ENCODE measurements around the gene GRB10. TPM values are rescaled to one million over a fixed set of nuclear protein-coding genes. Genes with fewer than 3 reads are reported as not detected.

Gene GRB10
- total and polyA plus RNA-seq, 2 of the 8 experiments (the other 6 are each of a cell fraction or from before 2014, with no cell fraction given): 35.7 to 97.0 TPM

- H3K4me1 ChIP-seq (replicated peaks in 1 of 4; ENCODE audit: control insufficient read depth in 3 of 4, insufficient read depth in 4 of 4, low read length in 3 of 4): peaks cover 0 to 3% (median 0%) of the 10 kb centered on the region in 4 experiments; a peak in 3 of 7 replicates
- H4K8ac ChIP-seq (ENCODE audit: extremely low read depth, insufficient read depth, low read length): no peak overlapping the region
- no peak overlapping the region for H3K4ac ChIP-seq (replicated peaks; ENCODE audit: insufficient read length, low read depth, low read length)
- 92% methylated on average over 4 of the region's 4 CpGs; no CpG with 5 or more reads in 1 of the 2 experiments for WGBS, 2 experiments (ENCODE audit: extremely low coverage in 1 of 2, insufficient coverage in 1 of 2, insufficient read length in 1 of 2, insufficient replicate concordance in 2 of 2, low coverage in 1 of 2, low lambda C conversion rate in 2 of 2, missing lambda C conversion rate in 1 of 2)
- H3K4me3 ChIP-seq (ENCODE audit: extremely low read depth in 1 of 4, insufficient read depth in 2 of 4, low read depth in 3 of 4, low read length in 4 of 4): no peak overlapping the region
- H2BK15ac ChIP-seq (ENCODE audit: low read length): no peak overlapping the region
- H3K56ac ChIP-seq (replicated peaks; ENCODE audit: insufficient read length, low read depth, low read length): no peak overlapping the region
- H3K27me3 ChIP-seq (replicated peaks in 1 of 4; ENCODE audit: control insufficient read depth in 3 of 4, extremely low read depth in 1 of 4, insufficient read depth in 3 of 4, low read length in 3 of 4): no peaks in the 10 kb centered on the region
- no peak overlapping the region for H2BK120ac ChIP-seq (replicated peaks; ENCODE audit: low read depth, low read length)
- no peaks in the 10 kb centered on the region for H3K9me3 ChIP-seq (ENCODE audit: insufficient read depth in 2 of 2, low read depth in 1 of 2, low read length in 1 of 2)
- no peak for TF ChIP-seq GTF2F1 (IDR thresholded peaks at IDR 0.05; ENCODE audit: borderline replicate concordance, low read depth, low read length)
- TF ChIP-seq TEAD4 (IDR thresholded peaks at IDR 0.05; ENCODE audit: low read depth, low read length): no peak
- TF ChIP-seq CHD1 (IDR thresholded peaks at IDR 0.05; ENCODE audit: low read depth, low read length): no peak
- no peak for TF ChIP-seq BCL11A (IDR thresholded peaks at IDR 0.05; ENCODE audit: low read depth in 2 of 2, low read length in 2 of 2)
- no peak for TF ChIP-seq SIN3A (conservative IDR thresholded peaks at IDR 0.05 in 1 of 2, IDR thresholded peaks at IDR 0.05 in 1 of 2; ENCODE audit: low read depth in 1 of 2, low read length in 2 of 2)
- CTCF ChIA-PET (ENCODE audit: partially characterized antibody): interaction anchor here (0.6 to 2.0 kb wide), 2 partner anchors 9 to 608 kb away, joined by 3 to 5 read pairs; no protein-coding TSS in a partner anchor
- no peak overlapping the region for H3K18ac ChIP-seq (ENCODE audit: extremely low read depth, low read length)
- FAIRE-seq (peak; percentile 52), DNase-seq (ENCODE audit: low read depth in 1 of 2, low spot score in 2 of 2) (no peak)
- no peaks in the 10 kb centered on the region for H4K20me1 ChIP-seq (replicated peaks in 1 of 2; ENCODE audit: control insufficient read depth in 1 of 2, insufficient read depth in 2 of 2, low read length in 2 of 2)
- H3K23ac ChIP-seq (ENCODE audit: insufficient read length): no peak overlapping the region
- H2BK5ac ChIP-seq (ENCODE audit: low read depth, low read length): no peak overlapping the region
- H3K14ac ChIP-seq (ENCODE audit: insufficient read length): no peak overlapping the region
- no peak overlapping the region for H4K91ac ChIP-seq (replicated peaks; ENCODE audit: insufficient read length, low read length)
- POLR2A ChIA-PET (ENCODE audit: partially characterized antibody): no interaction called here
- H3K23me2 ChIP-seq (ENCODE audit: low read depth, low read length): no peaks in the 10 kb centered on the region
- H2BK20ac ChIP-seq (ENCODE audit: low read length): no peak overlapping the region
- no peak overlapping the region for H2AK5ac ChIP-seq (ENCODE audit: low read depth, low read length)
- no peaks in the 10 kb centered on the region for H3K79me2 ChIP-seq (ENCODE audit: control insufficient read depth in 1 of 2, insufficient read depth in 2 of 2, low read length in 2 of 2)
- H4K5ac ChIP-seq (ENCODE audit: insufficient read length, low read depth, low read length): no peak overlapping the region
- H3K9ac ChIP-seq (replicated peaks in 1 of 4; ENCODE audit: extremely low read depth in 1 of 4, low read depth in 3 of 4, low read length in 3 of 4): no peak overlapping the region
- H3K27ac ChIP-seq (ENCODE audit: low read depth, low read length): no peak overlapping the region
- H3K79me1 ChIP-seq (ENCODE audit: low read depth, low read length): no peaks in the 10 kb centered on the region
- H3K4me2 ChIP-seq (ENCODE audit: insufficient read depth in 1 of 2, low read depth in 2 of 2, low read length in 2 of 2): no peak overlapping the region
- no peaks in the 10 kb centered on the region for H3K36me3 ChIP-seq (ENCODE audit: control insufficient read depth in 2 of 4, insufficient read depth in 4 of 4, low read length in 3 of 4)
- no peak overlapping the region for H2AFZ ChIP-seq (ENCODE audit: low read length)
- H2BK12ac ChIP-seq (ENCODE audit: low read depth, low read length): no peak overlapping the region
These were observed 229.8 kb downstream of the GRB10 start for GRCh38 chr7:50552921-50553320.

Data from H1 (cell line).